Upper lobe of right lung (tissue), 1 donor: Measurements from ENCODE around the gene SYNDIG1. TPM values are rescaled to one million over a fixed set of nuclear protein-coding genes. Genes with fewer than 3 reads are reported as not detected.
A peak's percentile ranks its signal among the peaks of the same experiment; 100 is the strongest.

ENCODE experiments used
- ATAC-seq: fragments of 200-7000 bp; cut with Tn5 transposase; one replicate; pipeline ENCODE4 v1.9.1; 2020; ENCODE audit warnings: mild to moderate bottlenecking, moderate library complexity
- DNase-seq: peaks from one replicate; pipeline ENCODE4 v3.0.0-alpha.2; 2020
- H3K27ac ChIP-seq: fragments of 200-600 bp; one replicate; pipeline ENCODE4 v1.8.0; 2022
- H3K27me3 ChIP-seq: fragments of 200-600 bp; one replicate; pipeline ENCODE4 v1.8.0; 2022; ENCODE audit warnings: mild to moderate bottlenecking
- H3K36me3 ChIP-seq: fragments of 200-600 bp; one replicate; pipeline ENCODE4 v1.8.0; 2022
- H3K4me1 ChIP-seq: fragments of 200-600 bp; one replicate; pipeline ENCODE4 v1.8.0; 2022
- H3K4me3 ChIP-seq: fragments of 200-600 bp; one replicate; pipeline ENCODE4 v1.8.0; 2022; ENCODE audit warnings: mild to moderate bottlenecking
- H3K9me3 ChIP-seq: fragments of 200-600 bp; one replicate; pipeline ENCODE4 v1.8.0; 2022
- CTCF ChIP-seq: fragments of 200-600 bp; IDR thresholded peaks from one replicate; pipeline ENCODE4 v1.8.0; 2022; ENCODE audit warnings: antibody characterized with exemption
- intact Hi-C: fragments of 100-400 bp; cut with DNase I; formaldehyde crosslinking; loops from one replicate; pipeline ENCODE4 v1.11.0; 2022
- total RNA-seq: library from RNA; stranded (reverse); fragmentation: NEBNext Ultra II Directional; extraction: Animal tissue kit (Norgen Biotek cat#: 25700); gene quantifications from one replicate; pipeline ENCODE4 v1.2.1, GENCODE V29; 2021
- donor health status: DM: no; HTN: yes; CAD: no; lungs with severe emphysema.

The SYNDIG1 gene
- total RNA-seq, 1 donor from 2014 or later: not detected

- no peak for TF ChIP-seq CTCF
- ATAC-seq: no peak
- no peak for DNase-seq
- Histone ChIP-seq H3K36me3 (no peaks in the 10 kb centered on the region), H3K9me3 (no peaks in the 10 kb centered on the region), H3K4me1 (no peaks in the 10 kb centered on the region), H3K4me3 (no peak overlapping the region), H3K27ac (no peak overlapping the region), H3K27me3 (peaks cover 4% of the 10 kb centered on the region)
- intact Hi-C loops: no loop called here
These were observed 161.2 kb downstream of the SYNDIG1 start for GRCh38 chr20:24630486-24631172.

- intact Hi-C loops: no loop called here
- Histone ChIP-seq H3K4me1 (no peaks in the 10 kb centered on the region), H3K36me3 (no peaks in the 10 kb centered on the region), H3K9me3 (no peaks in the 10 kb centered on the region), H3K27me3 (peaks cover 4% of the 10 kb centered on the region), H3K27ac (no peak overlapping the region), H3K4me3 (no peak overlapping the region)
- DNase-seq (no peak), ATAC-seq (no peak)
- TF ChIP-seq CTCF: no peak
These were observed 161.7 kb downstream of the SYNDIG1 start for GRCh38 chr20:24631173-24631505.

GRCh38 chr20:24632581-24632980, 163.2 kb downstream of the SYNDIG1 start:
- Histone ChIP-seq H3K4me3 (no peak overlapping the region), H3K4me1 (no peaks in the 10 kb centered on the region), H3K27ac (no peak overlapping the region), H3K27me3 (peaks cover 9% of the 10 kb centered on the region), H3K9me3 (no peaks in the 10 kb centered on the region), H3K36me3 (no peaks in the 10 kb centered on the region)
- TF ChIP-seq CTCF: no peak
- ATAC-seq (no peak), DNase-seq (no peak)
- intact Hi-C loops: no loop called here

GRCh38 chr20:24633026-24633425, 163.6 kb downstream of the SYNDIG1 start:
- H3K36me3 ChIP-seq: no peaks in the 10 kb centered on the region
- no peak overlapping the region for H3K27ac ChIP-seq
- H3K9me3 ChIP-seq: no peaks in the 10 kb centered on the region
- H3K27me3 ChIP-seq: peaks cover 6% of the 10 kb centered on the region
- no peak for TF ChIP-seq CTCF
- H3K4me3 ChIP-seq: no peak overlapping the region
- H3K4me1 ChIP-seq: no peaks in the 10 kb centered on the region
- intact Hi-C loops: no loop called here
- DNase-seq (no peak), ATAC-seq (no peak)

GRCh38 chr20:24633521-24633920, 164.1 kb downstream of the SYNDIG1 start:
- DNase-seq: no peak
- Histone ChIP-seq H3K36me3 (no peaks in the 10 kb centered on the region), H3K9me3 (no peaks in the 10 kb centered on the region), H3K27me3 (peaks cover 6% of the 10 kb centered on the region), H3K4me3 (no peak overlapping the region), H3K27ac (no peak overlapping the region), H3K4me1 (no peaks in the 10 kb centered on the region)
- intact Hi-C loops: no loop called here
- TF ChIP-seq CTCF: no peak
- ATAC-seq: no peak

GRCh38 chr20:24634855-24635254, 165.4 kb downstream of the SYNDIG1 start:
- ATAC-seq: peak; percentile 53
- no peaks in the 10 kb centered on the region for H3K4me1 ChIP-seq
- H3K4me3 ChIP-seq: no peak overlapping the region
- intact Hi-C loops: no loop called here
- no peak for TF ChIP-seq CTCF
- H3K36me3 ChIP-seq: no peaks in the 10 kb centered on the region
- H3K27me3 ChIP-seq: peaks cover 6% of the 10 kb centered on the region
- H3K9me3 ChIP-seq: no peaks in the 10 kb centered on the region
- DNase-seq: no peak
- no peak overlapping the region for H3K27ac ChIP-seq
